Measurements from ENCODE around the gene ZNF511.

Gene ZNF511

DNA sequence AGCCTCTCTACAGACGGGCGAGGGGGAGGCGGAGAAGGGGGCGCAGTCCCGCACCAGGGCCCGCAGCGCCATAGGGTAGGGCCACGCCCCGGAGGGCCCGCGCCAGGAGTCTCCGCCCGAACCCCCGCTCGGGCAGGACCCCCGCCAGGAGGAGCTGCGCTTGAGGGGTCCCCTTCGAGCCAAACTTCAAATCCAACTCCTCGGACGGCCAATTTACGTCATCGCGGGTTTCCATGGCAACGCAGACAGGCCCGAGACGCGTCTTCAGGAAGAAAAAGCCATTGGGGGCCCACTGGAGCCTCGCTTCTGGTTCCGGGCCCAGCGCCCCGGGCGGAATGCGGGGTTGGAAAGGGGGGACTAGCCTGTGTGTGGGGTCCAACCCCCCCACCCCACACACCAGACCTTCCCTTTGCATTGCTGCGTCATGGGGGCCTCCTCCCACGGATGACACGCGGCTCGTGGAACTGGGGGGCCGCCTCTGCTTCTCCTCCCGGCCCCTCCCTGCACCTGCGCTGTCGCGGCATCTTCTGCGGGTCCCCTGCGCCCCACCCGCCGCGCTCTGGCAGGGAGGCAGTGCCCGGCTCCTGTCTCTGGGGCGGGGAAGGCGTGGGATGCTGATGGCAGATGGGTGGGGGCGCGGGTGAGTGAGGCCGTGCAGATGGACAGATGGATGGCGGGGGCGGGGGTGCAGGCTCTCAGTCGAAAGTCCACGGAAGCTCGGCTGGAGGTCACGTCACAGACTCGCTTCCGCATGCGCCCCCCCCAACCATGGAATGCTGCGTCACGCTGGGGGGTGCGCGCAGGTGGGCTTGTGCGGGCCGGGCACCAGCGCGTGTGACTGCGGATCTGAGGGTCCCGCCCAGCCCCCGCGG is 26.8 kb downstream of the ZNF511 start:
- H3K18ac ChIP-seq (ENCODE audit: low read length), result peak overlapping the region; percentile 94

DNA sequence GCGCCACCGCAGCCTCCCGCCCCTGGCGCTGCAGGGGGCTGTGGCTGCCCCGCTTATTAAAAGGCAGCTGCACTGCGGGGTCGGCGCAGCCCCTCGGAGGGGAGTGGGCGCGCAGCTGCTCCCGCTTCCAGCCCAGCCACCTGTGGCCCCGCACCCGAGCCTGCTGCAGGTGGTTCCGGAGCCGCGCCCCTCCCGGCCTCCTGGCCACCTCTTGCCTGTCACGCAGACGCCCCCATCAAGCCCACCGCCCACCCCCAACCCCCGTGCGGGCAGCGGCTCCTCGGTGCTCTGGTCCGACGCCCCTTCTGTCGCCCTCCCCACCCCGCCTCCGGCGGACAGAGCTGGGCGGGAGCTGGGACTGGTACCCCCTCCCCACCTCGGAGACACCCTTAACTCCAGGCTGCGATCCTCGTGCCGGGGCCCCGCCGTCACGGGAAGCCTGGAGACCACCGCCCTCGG is 27.4 kb downstream of the ZNF511 start:
- Histone ChIP-seq H3K79me1 (ENCODE audit: low read depth, low read length) (peaks cover 6% of the 10 kb centered on the region), H3K14ac (ENCODE audit: low read length) (peak overlapping the region; percentile 50), H4K8ac (ENCODE audit: low read depth, low read length) (peak overlapping the region; percentile 77), H2AFZ (ENCODE audit: low read length) (peak overlapping the region; percentile 29), H3K4ac (ENCODE audit: low read length) (no peak overlapping the region), H2BK120ac (ENCODE audit: low read depth, low read length) (no peak overlapping the region), H2AK5ac (ENCODE audit: low read depth, low read length) (peak overlapping the region; percentile 66), H3K18ac (ENCODE audit: low read length) (peak overlapping the region; percentile 94), H2BK15ac (ENCODE audit: low read length) (peak overlapping the region; percentile 35), H2BK12ac (ENCODE audit: low read length) (no peak overlapping the region), H4K91ac (ENCODE audit: low read depth, low read length, poor library complexity) (no peak overlapping the region), H3K4me2 (ENCODE audit: insufficient read depth, low read length, poor library complexity, severe bottlenecking) (peak overlapping the region; percentile 73), H3K36me3 (replicated peaks in 1 of 2; ENCODE audit: control insufficient read depth in 2 of 2, insufficient read depth in 2 of 2, low read length in 2 of 2) (no peaks in the 10 kb centered on the region), H3K27me3 (ENCODE audit: control insufficient read depth in 3 of 3, insufficient read depth in 3 of 3, low read depth in 1 of 3, low read length in 3 of 3) (peaks cover 16 to 59% (median 56%) of the 10 kb centered on the region in 3 experiments), H3K4me3 (ENCODE audit: low read length in 2 of 2) (peak overlapping the region in 1 of 2 donors; percentile 37), H3K27ac (replicated peaks; ENCODE audit: low read length) (no peak overlapping the region), H3K9me3 (replicated peaks in 1 of 2; ENCODE audit: control insufficient read depth in 2 of 2, insufficient read depth in 1 of 2, low read depth in 1 of 2, low read length in 2 of 2) (peaks cover 18 to 25% of the 10 kb centered on the region in 2 donors), H3K23ac (ENCODE audit: low read depth, low read length, poor library complexity) (peak overlapping the region; percentile 77), H3K9ac (ENCODE audit: low read depth, low read length, poor library complexity) (peak overlapping the region; percentile 56), H3K4me1 (ENCODE audit: control insufficient read depth in 2 of 2, insufficient read depth in 1 of 2, low read depth in 1 of 2, low read length in 2 of 2) (peaks cover 6 to 7% of the 10 kb centered on the region in 2 donors), H2BK5ac (ENCODE audit: low read length) (no peak overlapping the region)
- no peak for DNase-seq (ENCODE audit: low spot score)
- WGBS, 2 donors (ENCODE audit: extremely low coverage in 2 of 2, insufficient read length in 2 of 2, insufficient replicate concordance in 1 of 2), result no CpG with 5 or more reads among the region's 41 CpGs

More for the DNA sequence above, 26.8 kb downstream of the ZNF511 start:
- Histone ChIP-seq H3K9ac (ENCODE audit: low read depth, low read length, poor library complexity) (peak overlapping the region; percentile 75), H3K36me3 (replicated peaks in 1 of 2; ENCODE audit: control insufficient read depth in 2 of 2, insufficient read depth in 2 of 2, low read length in 2 of 2) (no peaks in the 10 kb centered on the region), H3K4me3 (ENCODE audit: low read length in 2 of 2) (peak overlapping the region; percentile 30 to 65), H4K91ac (ENCODE audit: low read depth, low read length, poor library complexity) (no peak overlapping the region), H3K27me3 (ENCODE audit: control insufficient read depth in 3 of 3, insufficient read depth in 3 of 3, low read depth in 1 of 3, low read length in 3 of 3) (peaks cover 16 to 59% (median 59%) of the 10 kb centered on the region in 3 experiments), H3K23ac (ENCODE audit: low read depth, low read length, poor library complexity) (peak overlapping the region; percentile 80), H2BK12ac (ENCODE audit: low read length) (peak overlapping the region; percentile 97), H2AFZ (ENCODE audit: low read length) (peak overlapping the region; percentile 90), H2BK120ac (ENCODE audit: low read depth, low read length) (no peak overlapping the region), H3K27ac (replicated peaks; ENCODE audit: low read length) (no peak overlapping the region), H3K9me3 (replicated peaks in 1 of 2; ENCODE audit: control insufficient read depth in 2 of 2, insufficient read depth in 1 of 2, low read depth in 1 of 2, low read length in 2 of 2) (peaks cover 23 to 25% of the 10 kb centered on the region in 2 donors), H2BK5ac (ENCODE audit: low read length) (peak overlapping the region; percentile 70), H3K4me1 (ENCODE audit: control insufficient read depth in 2 of 2, insufficient read depth in 1 of 2, low read depth in 1 of 2, low read length in 2 of 2) (peaks cover 6 to 7% of the 10 kb centered on the region in 2 donors), H3K14ac (ENCODE audit: low read length) (peak overlapping the region; percentile 5), H3K79me1 (ENCODE audit: low read depth, low read length) (peaks cover 6% of the 10 kb centered on the region), H3K4ac (ENCODE audit: low read length) (no peak overlapping the region), H2AK5ac (ENCODE audit: low read depth, low read length) (peak overlapping the region; percentile 81), H4K8ac (ENCODE audit: low read depth, low read length) (no peak overlapping the region), H3K4me2 (ENCODE audit: insufficient read depth, low read length, poor library complexity, severe bottlenecking) (peak overlapping the region; percentile 73), H2BK15ac (ENCODE audit: low read length) (peak overlapping the region; percentile 96)
- peak; percentile 70 for DNase-seq (ENCODE audit: low spot score)
- no CpG with 5 or more reads among the region's 75 CpGs for WGBS, 2 donors (ENCODE audit: extremely low coverage in 2 of 2, insufficient read length in 2 of 2, insufficient replicate concordance in 1 of 2)

DNA sequence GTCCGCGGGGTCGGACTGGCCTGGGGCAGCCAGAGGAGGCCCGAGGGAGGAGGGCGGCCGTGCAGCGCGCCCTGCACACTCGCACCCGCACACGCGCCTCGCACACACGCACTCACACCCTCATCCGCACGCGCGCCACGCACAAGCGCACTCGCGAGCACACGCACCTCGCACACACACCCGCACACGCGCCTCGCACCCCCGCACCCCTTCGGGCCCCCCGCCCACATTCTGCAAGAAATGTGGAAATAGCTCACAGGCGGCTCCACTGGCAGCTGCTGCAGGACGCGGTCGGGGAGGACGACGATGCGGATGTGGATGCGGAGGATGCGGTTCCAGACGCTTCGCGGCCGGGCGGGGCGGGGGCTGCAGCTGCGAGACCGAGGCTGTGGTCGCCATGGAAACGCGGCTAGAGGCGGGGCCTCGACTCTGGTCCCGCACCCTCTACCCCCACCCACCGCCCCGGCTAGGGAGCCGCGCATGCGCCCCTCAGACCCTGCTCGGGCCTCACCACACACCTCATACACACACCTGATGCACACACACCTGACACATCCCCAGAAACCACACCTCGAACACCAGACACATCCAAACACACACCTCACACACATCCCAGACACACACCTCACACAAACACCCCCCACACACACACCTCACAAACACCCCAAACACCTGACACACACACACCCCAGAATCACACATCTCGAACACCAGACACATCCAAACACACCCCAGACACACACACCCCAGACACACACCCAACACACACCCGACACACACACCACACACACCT is 28.1 kb downstream of the ZNF511 start, which contains the start of gene CALY:
Gene CALY, minus strand, starts transcription at position 320 of the 793 bp plus-strand sequence. CDS start 7,907 bp downstream, outside the sequence.
- peak within 1 kb of the TSS; percentile 75 for H3K9ac ChIP-seq (ENCODE audit: low read depth, low read length, poor library complexity)
- peak within 1 kb of the TSS; percentile 94 for H3K18ac ChIP-seq (ENCODE audit: low read length)
- H3K4me2 ChIP-seq (ENCODE audit: insufficient read depth, low read length, poor library complexity, severe bottlenecking), result peak within 1 kb of the TSS; percentile 73
- H3K9me3 ChIP-seq (replicated peaks in 1 of 2; ENCODE audit: control insufficient read depth in 2 of 2, insufficient read depth in 1 of 2, low read depth in 1 of 2, low read length in 2 of 2), result peaks cover 15 to 25% of the 10 kb centered on the region in 2 donors
- no peak within 1 kb of the TSS for H2BK12ac ChIP-seq (ENCODE audit: low read length)
- H3K4me1 ChIP-seq (ENCODE audit: control insufficient read depth in 2 of 2, insufficient read depth in 1 of 2, low read depth in 1 of 2, low read length in 2 of 2), result peaks cover 6 to 7% of the 10 kb centered on the region in 2 donors
- H3K4ac ChIP-seq (ENCODE audit: low read length), result no peak within 1 kb of the TSS
- H3K36me3 ChIP-seq (replicated peaks in 1 of 2; ENCODE audit: control insufficient read depth in 2 of 2, insufficient read depth in 2 of 2, low read length in 2 of 2), result no peaks in the 10 kb centered on the region
- H2AK5ac ChIP-seq (ENCODE audit: low read depth, low read length), result peak within 1 kb of the TSS; percentile 78
- H3K27me3 ChIP-seq (ENCODE audit: control insufficient read depth in 3 of 3, insufficient read depth in 3 of 3, low read depth in 1 of 3, low read length in 3 of 3), result peaks cover 16 to 59% (median 51%) of the 10 kb centered on the region in 3 experiments
- H2BK120ac ChIP-seq (ENCODE audit: low read depth, low read length), result no peak within 1 kb of the TSS
- H3K79me1 ChIP-seq (ENCODE audit: low read depth, low read length), result peaks cover 6% of the 10 kb centered on the region
- peak within 1 kb of the TSS in 1 of 2 donors; percentile 53 for H3K4me3 ChIP-seq (ENCODE audit: low read length in 2 of 2)
- no peak within 1 kb of the TSS for H4K91ac ChIP-seq (ENCODE audit: low read depth, low read length, poor library complexity)
- peak within 1 kb of the TSS; percentile 62 for H2BK5ac ChIP-seq (ENCODE audit: low read length)
- H3K27ac ChIP-seq (replicated peaks; ENCODE audit: low read length), result no peak within 1 kb of the TSS
- WGBS, 2 donors (ENCODE audit: extremely low coverage in 2 of 2, insufficient read length in 2 of 2, insufficient replicate concordance in 1 of 2), result no CpG with 5 or more reads among the region's 63 CpGs
- peak within 1 kb of the TSS; percentile 77 for H4K8ac ChIP-seq (ENCODE audit: low read depth, low read length)
- peak within 1 kb of the TSS; percentile 35 for H2BK15ac ChIP-seq (ENCODE audit: low read length)
- peak within 1 kb of the TSS; percentile 80 for H3K23ac ChIP-seq (ENCODE audit: low read depth, low read length, poor library complexity)
- peak within 1 kb of the TSS; percentile 78 for H3K14ac ChIP-seq (ENCODE audit: low read length)
- peak; percentile 55 for DNase-seq (ENCODE audit: low spot score)
- H2AFZ ChIP-seq (ENCODE audit: low read length), result peak within 1 kb of the TSS; percentile 90

All from neuronal stem cell (in vitro differentiated cells).